ENCODE measurements around the gene TGIF1. TPM values are rescaled to one million over a fixed set of nuclear protein-coding genes. Genes with fewer than 3 reads are reported as not detected.

TGIF1 gene
- total and polyA plus RNA-seq, 9 of the 15 experiments (the other 6 are each of a cell fraction or from before 2014, with no cell fraction given) = 16.1 to 77.7 (median 44.6) TPM

DNA sequence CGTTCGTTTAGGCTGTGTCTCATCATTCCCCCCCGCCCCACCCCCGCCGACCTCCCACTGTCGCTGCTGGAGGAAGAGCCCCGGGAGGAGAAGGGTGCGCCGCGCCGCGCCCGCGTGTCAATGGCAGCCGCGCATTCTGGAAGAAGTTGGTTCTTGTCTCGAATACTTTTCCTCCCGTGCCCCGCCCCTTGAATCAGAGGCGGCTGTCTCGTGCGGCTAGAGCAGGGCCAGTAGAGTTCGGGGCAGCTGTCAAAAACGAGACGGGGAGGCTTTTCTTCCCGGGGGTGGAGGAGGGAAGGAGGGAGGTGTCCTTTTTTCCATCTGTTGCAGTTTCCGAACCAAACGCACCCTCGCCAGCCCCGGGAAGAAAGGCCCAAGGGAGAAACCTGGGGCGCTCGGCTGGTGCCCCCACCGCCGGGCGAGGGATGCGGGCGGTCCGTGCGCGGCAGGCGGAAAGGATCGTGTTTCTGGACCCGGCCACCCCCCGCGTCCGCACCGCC lies 410 bp upstream of the TGIF1 start (continued):
- TF ChIP-seq, protein P1, sequence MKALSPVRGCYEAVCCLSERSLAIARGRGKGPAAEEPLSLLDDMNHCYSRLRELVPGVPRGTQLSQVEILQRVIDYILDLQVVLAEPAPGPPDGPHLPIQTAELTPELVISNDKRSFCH (CRISPR knock-in tag; IDR thresholded peaks at IDR 0.05) = no peak
- TF ChIP-seq, protein P1 (tag; IDR thresholded peaks at IDR 0.05) = 0 out of 2 replicates have a peak, but pooled peaks have one; percentile 28
- no peak for TF ChIP-seq ZNF318 (IDR thresholded peaks at IDR 0.05; ENCODE audit: borderline replicate concordance in 1 of 2, low read depth in 1 of 2)
- TF ChIP-seq, protein P2, sequence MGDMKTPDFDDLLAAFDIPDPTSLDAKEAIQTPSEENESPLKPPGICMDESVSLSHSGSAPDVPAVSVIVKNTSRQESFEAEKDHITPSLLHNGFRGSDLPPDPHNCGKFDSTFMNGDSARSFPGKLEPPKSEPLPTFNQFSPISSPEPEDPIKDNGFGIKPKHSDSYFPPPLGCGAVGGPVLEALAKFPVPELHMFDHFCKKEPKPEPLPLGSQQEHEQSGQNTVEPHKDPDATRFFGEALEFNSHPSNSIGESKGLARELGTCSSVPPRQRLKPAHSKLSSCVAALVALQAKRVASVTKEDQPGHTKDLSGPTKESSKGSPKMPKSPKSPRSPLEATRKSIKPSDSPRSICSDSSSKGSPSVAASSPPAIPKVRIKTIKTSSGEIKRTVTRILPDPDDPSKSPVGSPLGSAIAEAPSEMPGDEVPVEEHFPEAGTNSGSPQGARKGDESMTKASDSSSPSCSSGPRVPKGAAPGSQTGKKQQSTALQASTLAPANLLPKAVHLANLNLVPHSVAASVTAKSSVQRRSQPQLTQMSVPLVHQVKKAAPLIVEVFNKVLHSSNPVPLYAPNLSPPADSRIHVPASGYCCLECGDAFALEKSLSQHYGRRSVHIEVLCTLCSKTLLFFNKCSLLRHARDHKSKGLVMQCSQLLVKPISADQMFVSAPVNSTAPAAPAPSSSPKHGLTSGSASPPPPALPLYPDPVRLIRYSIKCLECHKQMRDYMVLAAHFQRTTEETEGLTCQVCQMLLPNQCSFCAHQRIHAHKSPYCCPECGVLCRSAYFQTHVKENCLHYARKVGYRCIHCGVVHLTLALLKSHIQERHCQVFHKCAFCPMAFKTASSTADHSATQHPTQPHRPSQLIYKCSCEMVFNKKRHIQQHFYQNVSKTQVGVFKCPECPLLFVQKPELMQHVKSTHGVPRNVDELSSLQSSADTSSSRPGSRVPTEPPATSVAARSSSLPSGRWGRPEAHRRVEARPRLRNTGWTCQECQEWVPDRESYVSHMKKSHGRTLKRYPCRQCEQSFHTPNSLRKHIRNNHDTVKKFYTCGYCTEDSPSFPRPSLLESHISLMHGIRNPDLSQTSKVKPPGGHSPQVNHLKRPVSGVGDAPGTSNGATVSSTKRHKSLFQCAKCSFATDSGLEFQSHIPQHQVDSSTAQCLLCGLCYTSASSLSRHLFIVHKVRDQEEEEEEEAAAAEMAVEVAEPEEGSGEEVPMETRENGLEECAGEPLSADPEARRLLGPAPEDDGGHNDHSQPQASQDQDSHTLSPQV (IDR thresholded peaks at IDR 0.05) = no peak
- TF ChIP-seq NRF1 (conservative IDR thresholded peaks at IDR 0.05 in 1 of 2, IDR thresholded peaks at IDR 0.05 in 1 of 2) = no peak
- TF ChIP-seq ETV1 (tag; conservative IDR thresholded peaks at IDR 0.05; ENCODE audit: low read depth) = no peak
- TF ChIP-seq FOXP1 (CRISPR knock-in tag; IDR thresholded peaks at IDR 0.05) = no peak
- TF ChIP-seq, protein P3, sequence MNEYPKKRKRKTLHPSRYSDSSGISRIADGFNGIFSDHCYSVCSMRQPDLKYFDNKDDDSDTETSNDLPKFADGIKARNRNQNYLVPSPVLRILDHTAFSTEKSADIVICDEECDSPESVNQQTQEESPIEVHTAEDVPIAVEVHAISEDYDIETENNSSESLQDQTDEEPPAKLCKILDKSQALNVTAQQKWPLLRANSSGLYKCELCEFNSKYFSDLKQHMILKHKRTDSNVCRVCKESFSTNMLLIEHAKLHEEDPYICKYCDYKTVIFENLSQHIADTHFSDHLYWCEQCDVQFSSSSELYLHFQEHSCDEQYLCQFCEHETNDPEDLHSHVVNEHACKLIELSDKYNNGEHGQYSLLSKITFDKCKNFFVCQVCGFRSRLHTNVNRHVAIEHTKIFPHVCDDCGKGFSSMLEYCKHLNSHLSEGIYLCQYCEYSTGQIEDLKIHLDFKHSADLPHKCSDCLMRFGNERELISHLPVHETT (CRISPR knock-in tag; conservative IDR thresholded peaks at IDR 0.05 in 1 of 2, IDR thresholded peaks at IDR 0.05 in 1 of 2) = no peak
- no peak for TF ChIP-seq CBFB (CRISPR knock-in tag; IDR thresholded peaks at IDR 0.05)
- no peak for TF ChIP-seq SNIP1 (IDR thresholded peaks at IDR 0.05; ENCODE audit: low read depth)
- TF ChIP-seq SRSF3 (IDR thresholded peaks at IDR 0.05; ENCODE audit: insufficient read depth, low read length) = no peak
- no peak for TF ChIP-seq PCBP2 (IDR thresholded peaks at IDR 0.05; ENCODE audit: low read depth, low read length, poor library complexity, severe bottlenecking)
- TF ChIP-seq ZNF551 (CRISPR knock-in tag; IDR thresholded peaks at IDR 0.05) = no peak

All from K562 (cell line).